ENCODE data around the gene OLAH. TPM values are rescaled to one million over a fixed set of nuclear protein-coding genes. Genes with fewer than 3 reads are reported as not detected.

The OLAH gene
- total and polyA plus RNA-seq, 8 donors = not detected

DNA sequence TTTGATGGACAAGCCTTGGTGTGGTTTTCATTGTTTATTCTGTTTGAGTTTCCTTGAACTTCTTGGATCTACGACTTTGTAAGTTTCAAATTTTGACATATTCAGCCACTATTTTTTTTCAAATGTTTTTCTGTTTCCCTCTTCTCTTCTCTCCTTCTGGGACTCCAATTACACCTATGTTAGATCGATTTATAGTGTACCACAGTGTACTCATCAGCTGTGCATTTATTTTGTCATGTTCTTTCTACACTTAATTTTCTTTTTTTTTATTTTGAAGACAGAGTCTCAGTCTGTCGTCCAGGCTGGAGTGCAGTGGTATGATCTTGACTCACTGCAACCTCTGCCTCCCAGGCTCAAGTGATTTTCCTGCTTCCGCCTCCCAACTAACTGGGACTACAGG is 16.2 kb downstream of the OLAH start:
- WGBS, 2 donors = 78 to 84% methylated on average over 4 of the region's 4 CpGs
- intact Hi-C loops (cut with DNase I) = no loop called here
- H3K4me3 ChIP-seq = no peak overlapping the region
- no peaks in the 10 kb centered on the region for H3K27me3 ChIP-seq
- TF ChIP-seq CTCF (IDR thresholded peaks at IDR 0.05) = no peak
- H3K36me3 ChIP-seq = no peaks in the 10 kb centered on the region
- no peak for DNase-seq
- ATAC-seq = no peak
- H3K4me1 ChIP-seq = no peaks in the 10 kb centered on the region
- H3K9me3 ChIP-seq = no peaks in the 10 kb centered on the region
- no peak for FAIRE-seq
- H3K27ac ChIP-seq = no peak overlapping the region

DNA sequence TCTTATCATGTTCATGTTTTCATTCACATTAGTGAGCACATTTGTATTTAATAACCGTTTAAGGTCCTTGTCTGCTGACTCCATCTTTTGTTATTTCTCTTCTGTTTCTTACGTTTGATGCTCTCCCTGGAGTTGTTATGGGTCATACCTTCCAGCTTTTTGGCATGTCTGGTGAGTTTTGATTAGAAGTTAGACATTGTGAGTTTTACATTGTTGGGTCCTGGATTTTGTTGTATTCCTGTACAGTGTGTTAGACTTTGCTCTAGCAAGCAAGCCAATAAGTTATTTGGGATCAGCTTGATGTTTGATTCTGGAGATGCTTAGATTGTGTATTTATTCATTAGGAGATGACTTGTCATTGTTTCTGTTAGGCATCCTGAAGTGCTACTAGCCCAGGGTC is 16.9 kb downstream of the OLAH start:
- H3K27ac ChIP-seq = no peak overlapping the region
- FAIRE-seq = no peak
- no peak overlapping the region for H3K4me3 ChIP-seq
- WGBS, 2 donors = 68 to 77% methylated on average over 2 of the region's 2 CpGs
- no peak for TF ChIP-seq CTCF (IDR thresholded peaks at IDR 0.05)
- DNase-seq = no peak
- H3K4me1 ChIP-seq = no peaks in the 10 kb centered on the region
- no peaks in the 10 kb centered on the region for H3K9me3 ChIP-seq
- intact Hi-C loops (cut with DNase I) = no loop called here
- ATAC-seq = no peak
- no peaks in the 10 kb centered on the region for H3K36me3 ChIP-seq
- H3K27me3 ChIP-seq = no peaks in the 10 kb centered on the region

GRCh38 chr10:15067154-15067553 is 23.4 kb downstream of the OLAH start:
- H3K4me3 ChIP-seq = no peak overlapping the region
- intact Hi-C loops (cut with DNase I) = no loop called here
- no peak for TF ChIP-seq CTCF (IDR thresholded peaks at IDR 0.05)
- H3K27ac ChIP-seq = no peak overlapping the region
- ATAC-seq (no peak), DNase-seq (no peak), FAIRE-seq (no peak)
- H3K4me1 ChIP-seq = no peaks in the 10 kb centered on the region
- no peaks in the 10 kb centered on the region for H3K9me3 ChIP-seq
- H3K36me3 ChIP-seq = no peaks in the 10 kb centered on the region
- no peaks in the 10 kb centered on the region for H3K27me3 ChIP-seq
- WGBS, 2 donors = 75 to 88% methylated on average over 5 of the region's 5 CpGs

DNA sequence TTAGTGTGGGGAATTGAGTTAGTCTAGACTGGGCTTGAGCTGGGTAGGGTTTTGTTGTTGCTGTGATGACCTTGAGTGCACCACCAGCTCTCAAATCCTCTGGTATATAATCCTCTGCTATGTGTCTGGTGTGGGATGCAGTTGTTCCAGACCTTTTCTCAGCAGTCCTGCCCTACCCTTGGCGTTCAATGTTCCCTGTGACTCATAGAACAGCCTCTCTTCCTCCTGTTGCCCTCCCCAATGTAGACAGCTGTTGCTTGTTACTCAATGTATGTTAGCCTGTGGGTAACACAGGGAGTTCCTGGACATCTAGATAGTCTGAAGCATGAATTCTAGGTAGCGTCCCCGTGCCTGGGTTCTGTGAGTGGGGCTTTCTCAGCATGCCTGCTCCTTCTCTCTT is 25.1 kb downstream of the OLAH start:
- WGBS, 2 donors = 83 to 87% methylated on average over 3 of the region's 3 CpGs
- no peak for TF ChIP-seq CTCF (IDR thresholded peaks at IDR 0.05)

GRCh38 chr10:15069230-15069629 is 25.5 kb downstream of the OLAH start:
- intact Hi-C loops (cut with DNase I) = no loop called here
- Histone ChIP-seq H3K4me1 (no peaks in the 10 kb centered on the region), H3K27me3 (no peaks in the 10 kb centered on the region), H3K9me3 (no peaks in the 10 kb centered on the region), H3K36me3 (no peaks in the 10 kb centered on the region), H3K27ac (no peak overlapping the region), H3K4me3 (no peak overlapping the region)
- WGBS, 2 donors = 69 to 81% methylated on average over 4 of the region's 4 CpGs
- DNase-seq (no peak), FAIRE-seq (no peak), ATAC-seq (no peak)
- no peak for TF ChIP-seq CTCF (IDR thresholded peaks at IDR 0.05)

More for the DNA sequence above, 25.1 kb downstream of the OLAH start:
- H3K4me1 ChIP-seq = no peaks in the 10 kb centered on the region
- intact Hi-C loops (cut with DNase I) = no loop called here
- ATAC-seq = no peak
- no peak for FAIRE-seq
- H3K27me3 ChIP-seq = no peaks in the 10 kb centered on the region
- no peak overlapping the region for H3K4me3 ChIP-seq
- no peaks in the 10 kb centered on the region for H3K9me3 ChIP-seq
- H3K36me3 ChIP-seq = no peaks in the 10 kb centered on the region
- no peak for DNase-seq
- no peak overlapping the region for H3K27ac ChIP-seq

Measured in pancreas (tissue), 10 donors.